ENCODE measurements around the gene LRIG1. TPM values are rescaled to one million over a fixed set of nuclear protein-coding genes. Genes with fewer than 3 reads are reported as not detected.

Gene LRIG1
- total and polyA plus RNA-seq, 2 of the 8 experiments (the other 6 are each of a cell fraction or from before 2014, with no cell fraction given): 78.1 to 88.7 TPM

GRCh38 chr3:66483409-66483906, 17.4 kb downstream of the LRIG1 start (continued):
- TF ChIP-seq, protein P1, sequence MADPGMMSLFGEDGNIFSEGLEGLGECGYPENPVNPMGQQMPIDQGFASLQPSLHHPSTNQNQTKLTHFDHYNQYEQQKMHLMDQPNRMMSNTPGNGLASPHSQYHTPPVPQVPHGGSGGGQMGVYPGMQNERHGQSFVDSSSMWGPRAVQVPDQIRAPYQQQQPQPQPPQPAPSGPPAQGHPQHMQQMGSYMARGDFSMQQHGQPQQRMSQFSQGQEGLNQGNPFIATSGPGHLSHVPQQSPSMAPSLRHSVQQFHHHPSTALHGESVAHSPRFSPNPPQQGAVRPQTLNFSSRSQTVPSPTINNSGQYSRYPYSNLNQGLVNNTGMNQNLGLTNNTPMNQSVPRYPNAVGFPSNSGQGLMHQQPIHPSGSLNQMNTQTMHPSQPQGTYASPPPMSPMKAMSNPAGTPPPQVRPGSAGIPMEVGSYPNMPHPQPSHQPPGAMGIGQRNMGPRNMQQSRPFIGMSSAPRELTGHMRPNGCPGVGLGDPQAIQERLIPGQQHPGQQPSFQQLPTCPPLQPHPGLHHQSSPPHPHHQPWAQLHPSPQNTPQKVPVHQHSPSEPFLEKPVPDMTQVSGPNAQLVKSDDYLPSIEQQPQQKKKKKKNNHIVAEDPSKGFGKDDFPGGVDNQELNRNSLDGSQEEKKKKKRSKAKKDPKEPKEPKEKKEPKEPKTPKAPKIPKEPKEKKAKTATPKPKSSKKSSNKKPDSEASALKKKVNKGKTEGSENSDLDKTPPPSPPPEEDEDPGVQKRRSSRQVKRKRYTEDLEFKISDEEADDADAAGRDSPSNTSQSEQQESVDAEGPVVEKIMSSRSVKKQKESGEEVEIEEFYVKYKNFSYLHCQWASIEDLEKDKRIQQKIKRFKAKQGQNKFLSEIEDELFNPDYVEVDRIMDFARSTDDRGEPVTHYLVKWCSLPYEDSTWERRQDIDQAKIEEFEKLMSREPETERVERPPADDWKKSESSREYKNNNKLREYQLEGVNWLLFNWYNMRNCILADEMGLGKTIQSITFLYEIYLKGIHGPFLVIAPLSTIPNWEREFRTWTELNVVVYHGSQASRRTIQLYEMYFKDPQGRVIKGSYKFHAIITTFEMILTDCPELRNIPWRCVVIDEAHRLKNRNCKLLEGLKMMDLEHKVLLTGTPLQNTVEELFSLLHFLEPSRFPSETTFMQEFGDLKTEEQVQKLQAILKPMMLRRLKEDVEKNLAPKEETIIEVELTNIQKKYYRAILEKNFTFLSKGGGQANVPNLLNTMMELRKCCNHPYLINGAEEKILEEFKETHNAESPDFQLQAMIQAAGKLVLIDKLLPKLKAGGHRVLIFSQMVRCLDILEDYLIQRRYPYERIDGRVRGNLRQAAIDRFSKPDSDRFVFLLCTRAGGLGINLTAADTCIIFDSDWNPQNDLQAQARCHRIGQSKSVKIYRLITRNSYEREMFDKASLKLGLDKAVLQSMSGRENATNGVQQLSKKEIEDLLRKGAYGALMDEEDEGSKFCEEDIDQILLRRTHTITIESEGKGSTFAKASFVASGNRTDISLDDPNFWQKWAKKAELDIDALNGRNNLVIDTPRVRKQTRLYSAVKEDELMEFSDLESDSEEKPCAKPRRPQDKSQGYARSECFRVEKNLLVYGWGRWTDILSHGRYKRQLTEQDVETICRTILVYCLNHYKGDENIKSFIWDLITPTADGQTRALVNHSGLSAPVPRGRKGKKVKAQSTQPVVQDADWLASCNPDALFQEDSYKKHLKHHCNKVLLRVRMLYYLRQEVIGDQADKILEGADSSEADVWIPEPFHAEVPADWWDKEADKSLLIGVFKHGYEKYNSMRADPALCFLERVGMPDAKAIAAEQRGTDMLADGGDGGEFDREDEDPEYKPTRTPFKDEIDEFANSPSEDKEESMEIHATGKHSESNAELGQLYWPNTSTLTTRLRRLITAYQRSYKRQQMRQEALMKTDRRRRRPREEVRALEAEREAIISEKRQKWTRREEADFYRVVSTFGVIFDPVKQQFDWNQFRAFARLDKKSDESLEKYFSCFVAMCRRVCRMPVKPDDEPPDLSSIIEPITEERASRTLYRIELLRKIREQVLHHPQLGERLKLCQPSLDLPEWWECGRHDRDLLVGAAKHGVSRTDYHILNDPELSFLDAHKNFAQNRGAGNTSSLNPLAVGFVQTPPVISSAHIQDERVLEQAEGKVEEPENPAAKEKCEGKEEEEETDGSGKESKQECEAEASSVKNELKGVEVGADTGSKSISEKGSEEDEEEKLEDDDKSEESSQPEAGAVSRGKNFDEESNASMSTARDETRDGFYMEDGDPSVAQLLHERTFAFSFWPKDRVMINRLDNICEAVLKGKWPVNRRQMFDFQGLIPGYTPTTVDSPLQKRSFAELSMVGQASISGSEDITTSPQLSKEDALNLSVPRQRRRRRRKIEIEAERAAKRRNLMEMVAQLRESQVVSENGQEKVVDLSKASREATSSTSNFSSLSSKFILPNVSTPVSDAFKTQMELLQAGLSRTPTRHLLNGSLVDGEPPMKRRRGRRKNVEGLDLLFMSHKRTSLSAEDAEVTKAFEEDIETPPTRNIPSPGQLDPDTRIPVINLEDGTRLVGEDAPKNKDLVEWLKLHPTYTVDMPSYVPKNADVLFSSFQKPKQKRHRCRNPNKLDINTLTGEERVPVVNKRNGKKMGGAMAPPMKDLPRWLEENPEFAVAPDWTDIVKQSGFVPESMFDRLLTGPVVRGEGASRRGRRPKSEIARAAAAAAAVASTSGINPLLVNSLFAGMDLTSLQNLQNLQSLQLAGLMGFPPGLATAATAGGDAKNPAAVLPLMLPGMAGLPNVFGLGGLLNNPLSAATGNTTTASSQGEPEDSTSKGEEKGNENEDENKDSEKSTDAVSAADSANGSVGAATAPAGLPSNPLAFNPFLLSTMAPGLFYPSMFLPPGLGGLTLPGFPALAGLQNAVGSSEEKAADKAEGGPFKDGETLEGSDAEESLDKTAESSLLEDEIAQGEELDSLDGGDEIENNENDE (IDR thresholded peaks at IDR 0.05; ENCODE audit: insufficient replicate concordance, low read length): no peak
- TF ChIP-seq ASH2L (IDR thresholded peaks at IDR 0.05; ENCODE audit: low read length) (no peak), NANOG (IDR thresholded peaks at IDR 0.05; ENCODE audit: insufficient read depth, low read depth, low read length, poor library complexity, severe bottlenecking) (no peak), POLR2AphosphoS5 (IDR thresholded peaks at IDR 0.05; ENCODE audit: low read depth, low read length) (no peak), CTBP2 (IDR thresholded peaks at IDR 0.05; ENCODE audit: borderline replicate concordance, insufficient read depth, insufficient read length, low read length) (no peak), EP300 (IDR thresholded peaks at IDR 0.05; ENCODE audit: borderline replicate concordance in 1 of 2, low read depth in 2 of 2, low read length in 2 of 2) (no peak), KDM4A (IDR thresholded peaks at IDR 0.05; ENCODE audit: low read depth, low read length, severe bottlenecking) (no peak)
